H1 (cell line): ENCODE data around the gene PTPRE. TPM values are rescaled to one million over a fixed set of nuclear protein-coding genes. Genes with fewer than 3 reads are reported as not detected.

Experiments used
- CTCF ChIA-PET: fragments of 300-600 bp; sonication (Branson Sonifier 250); formaldehyde crosslinking; loops from one replicate; lab custom pipeline; 2021; ENCODE audit not compliant: partially characterized antibody; lab: Charles Lee
- POLR2A ChIA-PET: fragments of 300-600 bp; sonication (Branson Sonifier 250); formaldehyde crosslinking; loops from one replicate; lab custom pipeline; 2021; ENCODE audit warnings: inconsistent platforms; ENCODE audit not compliant: partially characterized antibody; lab: Charles Lee
- DNase-seq, 2 experiments: peaks; one replicate each; pipeline versions ENCODE4 v3.0.0 to v3.0.0-alpha.2; 2010 to 2022; ENCODE audit warnings: low spot score in 2 of 2, low read depth in 1 of 2, mixed read lengths in 1 of 2
- FAIRE-seq: peaks from 2 replicates; lab custom pipeline; 2011; peaks lifted over from hg19 to GRCh38; lab: Jason Lieb, UNC
- H2AFZ ChIP-seq: 2 replicates; pipeline ENCODE4 v1.8.1; 2012; ENCODE audit warnings: low read length, inconsistent platforms
- H2AK5ac ChIP-seq: 2 replicates; pipeline ENCODE4 v1.6.1; 2013; ENCODE audit warnings: low read depth, low read length
- H2BK120ac ChIP-seq: replicated peaks from 2 replicates; pipeline ENCODE3; 2013; ENCODE audit warnings: low read depth, low read length, inconsistent platforms
- H2BK12ac ChIP-seq: 2 replicates; pipeline ENCODE4 v1.6.1; 2013; ENCODE audit warnings: low read depth, low read length
- H2BK15ac ChIP-seq: 2 replicates; pipeline ENCODE4 v1.6.1; 2013; ENCODE audit warnings: low read length
- H2BK20ac ChIP-seq: 2 replicates; pipeline ENCODE4 v1.6.1; 2013; ENCODE audit warnings: low read length
- H2BK5ac ChIP-seq: 2 replicates; pipeline ENCODE4 v1.6.1; 2013; ENCODE audit warnings: low read depth, low read length
- H3K14ac ChIP-seq: 2 replicates; pipeline ENCODE4 v1.6.1; 2013; ENCODE audit warnings: inconsistent platforms; ENCODE audit not compliant: insufficient read length
- H3K18ac ChIP-seq: 2 replicates; pipeline ENCODE4 v1.6.1; 2013; ENCODE audit warnings: low read length; ENCODE audit errors: extremely low read depth
- H3K23ac ChIP-seq: 2 replicates; pipeline ENCODE4 v1.6.1; 2013; ENCODE audit warnings: inconsistent platforms; ENCODE audit not compliant: insufficient read length
- H3K23me2 ChIP-seq: 2 replicates; pipeline ENCODE4 v1.6.1; 2013; ENCODE audit warnings: low read depth, low read length
- H3K27ac ChIP-seq: 2 replicates; pipeline ENCODE4 v1.6.1; 2011; ENCODE audit warnings: low read depth, low read length, inconsistent platforms
- H3K27me3 ChIP-seq, 4 experiments: replicated peaks in 1 of 4; 1 replicate in 1 of 4; 2 replicates in 3 of 4; pipeline versions ENCODE4 v1.6.1 to v1.8.1; 2011 to 2013; ENCODE audit warnings: low read length in 3 of 4, mild to moderate bottlenecking in 3 of 4, inconsistent platforms in 2 of 4, mixed read lengths in 2 of 4, moderate library complexity in 1 of 4; ENCODE audit not compliant: control insufficient read depth in 3 of 4, insufficient read depth in 3 of 4; ENCODE audit errors: extremely low read depth in 1 of 4
- H3K36me3 ChIP-seq, 4 experiments: 2 replicates each; pipeline versions ENCODE4 v1.6.1 to v1.8.1; 2011 to 2013; ENCODE audit warnings: mild to moderate bottlenecking in 4 of 4, low read length in 3 of 4, moderate library complexity in 2 of 4, control low read depth in 1 of 4, inconsistent platforms in 1 of 4; ENCODE audit not compliant: insufficient read depth in 4 of 4, control insufficient read depth in 2 of 4
- H3K4ac ChIP-seq: replicated peaks from 2 replicates; pipeline ENCODE3; 2013; ENCODE audit warnings: low read length, low read depth, mixed read lengths, inconsistent platforms; ENCODE audit not compliant: insufficient read length
- H3K4me1 ChIP-seq, 4 experiments: replicated peaks in 1 of 4; 1 replicate in 1 of 4; 2 replicates in 3 of 4; pipeline versions ENCODE4 v1.6.1 to v1.8.1; 2011 to 2013; ENCODE audit warnings: low read length in 3 of 4, inconsistent platforms in 2 of 4, mixed read lengths in 1 of 4; ENCODE audit not compliant: insufficient read depth in 4 of 4, control insufficient read depth in 3 of 4
- H3K4me2 ChIP-seq, 2 experiments: 2 replicates each; pipeline versions ENCODE4 v1.6.1 to v1.8.1; 2011 to 2013; ENCODE audit warnings: low read depth in 2 of 2, low read length in 2 of 2, control low read depth in 1 of 2, inconsistent platforms in 1 of 2, mild to moderate bottlenecking in 1 of 2; ENCODE audit not compliant: insufficient read depth in 1 of 2
- H3K4me3 ChIP-seq, 4 experiments: fragments of 200-600, 300-600 bp in 1 of 4; sonication (generic), shearing (Covaris generic), sonication (Bioruptor Twin) in 1 of 4; 2 replicates each; pipeline versions ENCODE4 v1.5.1 to v1.8.1; 2011 to 2016; ENCODE audit warnings: low read length in 4 of 4, low read depth in 3 of 4, control low read depth in 2 of 4, inconsistent platforms in 2 of 4, mild to moderate bottlenecking in 2 of 4, mixed read lengths in 1 of 4, moderate library complexity in 1 of 4; ENCODE audit not compliant: insufficient read depth in 2 of 4; ENCODE audit errors: extremely low read depth in 1 of 4
- H3K56ac ChIP-seq: replicated peaks from 2 replicates; pipeline ENCODE3; 2013; ENCODE audit warnings: low read depth, mild to moderate bottlenecking, mixed read lengths, low read length, inconsistent platforms; ENCODE audit not compliant: insufficient read length
- H3K79me1 ChIP-seq: 2 replicates; pipeline ENCODE4 v1.6.1; 2013; ENCODE audit warnings: low read depth, low read length, control low read depth
- H3K79me2 ChIP-seq, 2 experiments: 2 replicates each; pipeline versions ENCODE4 v1.6.1 to v1.8.1; 2012 to 2013; ENCODE audit warnings: low read length in 2 of 2, mild to moderate bottlenecking in 2 of 2, inconsistent platforms in 1 of 2; ENCODE audit not compliant: insufficient read depth in 2 of 2, control insufficient read depth in 1 of 2
- H3K9ac ChIP-seq, 4 experiments: replicated peaks in 1 of 4; 1 replicate in 1 of 4; 2 replicates in 3 of 4; pipeline versions ENCODE4 v1.6.1 to v1.8.1; 2011 to 2013; ENCODE audit warnings: low read depth in 3 of 4, low read length in 3 of 4, control low read depth in 2 of 4, mild to moderate bottlenecking in 2 of 4, moderate library complexity in 2 of 4, inconsistent platforms in 1 of 4; ENCODE audit errors: extremely low read depth in 1 of 4
- H3K9me3 ChIP-seq, 2 experiments: 2 replicates each; pipeline versions ENCODE4 v1.6.1 to v1.8.1; 2012 to 2013; ENCODE audit warnings: mild to moderate bottlenecking in 2 of 2, moderate library complexity in 2 of 2, control low read depth in 1 of 2, inconsistent platforms in 1 of 2, low read depth in 1 of 2, low read length in 1 of 2, mixed read lengths in 1 of 2; ENCODE audit not compliant: insufficient read depth in 2 of 2
- H4K20me1 ChIP-seq, 2 experiments: replicated peaks in 1 of 2; 2 replicates each; pipeline versions ENCODE3 to v1.8.1; 2011 to 2013; ENCODE audit warnings: inconsistent platforms in 2 of 2, low read length in 2 of 2, mild to moderate bottlenecking in 1 of 2; ENCODE audit not compliant: insufficient read depth in 2 of 2, control insufficient read depth in 1 of 2
- H4K5ac ChIP-seq: 2 replicates; pipeline ENCODE4 v1.6.1; 2013; ENCODE audit warnings: low read length, low read depth, mixed read lengths, inconsistent platforms; ENCODE audit not compliant: insufficient read length
- H4K8ac ChIP-seq: 2 replicates; pipeline ENCODE4 v1.8.0; 2013; ENCODE audit warnings: mild to moderate bottlenecking, moderate library complexity, low read length, inconsistent platforms; ENCODE audit not compliant: insufficient read depth; ENCODE audit errors: extremely low read depth
- H4K91ac ChIP-seq: replicated peaks from 2 replicates; pipeline ENCODE3; 2013; ENCODE audit warnings: low read length, mixed read lengths, inconsistent platforms; ENCODE audit not compliant: insufficient read length
- BCL11A ChIP-seq, 2 experiments: IDR thresholded peaks; one replicate each; pipeline ENCODE4 v1.6.1; 2011; ENCODE audit warnings: low read depth in 2 of 2, low read length in 2 of 2, mild to moderate bottlenecking in 2 of 2
- CEBPB ChIP-seq: IDR thresholded peaks from 2 replicates; pipeline ENCODE4 v1.6.1; 2012; ENCODE audit warnings: low read depth, low read length
- CHD1 ChIP-seq: IDR thresholded peaks from 2 replicates; pipeline ENCODE4 v1.6.1; 2012; ENCODE audit warnings: low read depth, low read length, improper control_type of control experiment
- CHD2 ChIP-seq: IDR thresholded peaks from 2 replicates; pipeline ENCODE4 v1.6.1; 2012; ENCODE audit warnings: low read length, improper control_type of control experiment
- FOSL1 ChIP-seq: IDR thresholded peaks from 2 replicates; pipeline ENCODE4 v1.6.1; 2011; ENCODE audit warnings: mild to moderate bottlenecking, low read depth, low read length, moderate library complexity; ENCODE audit not compliant: insufficient read depth
- GABPA ChIP-seq: IDR thresholded peaks from 2 replicates; pipeline ENCODE4 v1.6.1; 2011; ENCODE audit warnings: mild to moderate bottlenecking, low read length, moderate library complexity, borderline replicate concordance; ENCODE audit not compliant: insufficient read depth
- GTF2F1 ChIP-seq: IDR thresholded peaks from 2 replicates; pipeline ENCODE4 v1.6.1; 2012; ENCODE audit warnings: low read depth, low read length, improper control_type of control experiment, borderline replicate concordance
- NANOG ChIP-seq: IDR thresholded peaks from 2 replicates; pipeline ENCODE4 v1.6.1; 2011; ENCODE audit warnings: low read length, low read depth, mild to moderate bottlenecking, inconsistent platforms; ENCODE audit not compliant: insufficient read depth, poor library complexity, severe bottlenecking
- TAF1 ChIP-seq: IDR thresholded peaks from 2 replicates; pipeline ENCODE4 v1.6.1; 2011; ENCODE audit warnings: mild to moderate bottlenecking, low read depth, low read length
- TCF12 ChIP-seq: IDR thresholded peaks from 2 replicates; pipeline ENCODE4 v1.6.1; 2011; ENCODE audit warnings: low read depth, mild to moderate bottlenecking, low read length
- TEAD4 ChIP-seq: IDR thresholded peaks from 2 replicates; pipeline ENCODE4 v1.6.1; 2012; ENCODE audit warnings: low read depth, low read length, inconsistent platforms, mixed read lengths
- WGBS, 2 experiments: shearing (Covaris generic) in 1 of 2; methylation state at CpG; one replicate each; pipeline versions ENCODE4 v1.1.6 to v1.1.7; 2013 to 2015; ENCODE audit warnings: low lambda C conversion rate in 2 of 2, mixed read lengths in 2 of 2, inconsistent platforms in 1 of 2, low coverage in 1 of 2, missing lambda C conversion rate in 1 of 2; ENCODE audit not compliant: insufficient replicate concordance in 2 of 2, insufficient coverage in 1 of 2, insufficient read length in 1 of 2; ENCODE audit errors: extremely low coverage in 1 of 2, missing lambda C conversion rate in 1 of 2; 5-methylcytosine and 5-hydroxymethylcytosine counted together
- polyA plus RNA-seq, 7 experiments: library from polyadenylated mRNA; depleted of rRNA in 3 of 7; stranded (reverse) in 5 of 7; unstranded in 2 of 7; fragments of >200 nt in 5 of 7; fragments of 200-250 nt in 2 of 7; gene quantifications; 1 replicate in 5 of 7; 2 replicates in 1 of 7; 4 replicates in 1 of 7; pipeline versions ENCODE4 v1.2.1 to v1.2.3, GENCODE V29; 2011 to 2013; ENCODE audit warnings: missing spikeins in 2 of 7, mixed read lengths in 2 of 7
- total RNA-seq: library from RNA; stranded (reverse); fragmentation: NEBNext Ultra II Directional; extraction: Animal tissue kit (Norgen Biotek cat#: 25700); gene quantifications from 2 replicates; pipeline ENCODE4 v1.2.1, GENCODE V29; 2021

The PTPRE gene
- total and polyA plus RNA-seq, 2 of the 8 experiments (the other 6 are each of a cell fraction or from before 2014, with no cell fraction given): 0.33 to 0.54 TPM

DNA sequence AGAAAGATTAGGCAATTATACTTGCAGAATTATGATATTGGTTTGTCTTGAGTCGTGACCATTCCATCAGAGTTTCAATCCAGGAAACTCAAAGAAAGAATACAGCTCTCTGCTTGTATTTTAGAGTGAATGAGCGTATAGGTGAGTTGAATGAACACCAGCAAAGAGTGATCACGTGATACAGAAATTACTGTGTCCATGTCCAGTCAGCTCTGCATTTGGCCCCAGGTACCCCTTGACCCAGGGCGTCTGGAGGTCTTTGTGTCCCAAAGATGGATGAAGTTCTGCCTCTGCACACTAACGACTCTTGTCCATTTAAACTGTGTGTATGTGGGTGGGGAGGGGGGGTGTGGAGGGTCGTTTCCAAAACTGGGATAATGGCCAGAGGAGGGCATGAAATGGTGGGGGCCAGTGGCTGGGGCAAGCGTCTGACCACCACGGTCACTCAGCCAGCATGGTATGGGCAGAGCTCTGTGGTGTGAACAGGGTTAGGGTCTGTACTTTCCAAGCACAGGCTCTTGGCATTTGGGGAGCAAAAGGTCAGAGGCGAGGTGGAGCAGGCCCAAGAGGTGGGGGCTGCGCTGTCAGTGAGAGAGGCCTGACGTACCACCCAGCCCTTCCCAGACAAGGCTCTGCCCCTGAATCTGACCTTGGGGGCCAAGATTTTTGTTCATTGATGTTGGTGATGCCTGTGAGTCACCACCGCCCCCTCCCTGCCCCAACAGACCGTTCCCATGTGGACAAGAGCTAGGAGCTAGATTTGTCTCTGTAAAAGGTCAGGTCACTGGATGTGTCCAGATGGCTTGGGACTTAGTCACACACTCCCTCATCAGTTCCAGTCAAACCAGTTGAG lies 1.4 kb downstream of the PTPRE start:
- Histone ChIP-seq H4K8ac (no peak overlapping the region), H3K79me1 (no peaks in the 10 kb centered on the region), H3K23me2 (peaks cover 3% of the 10 kb centered on the region; the same call in 1 of the 2 replicates), H2BK120ac (no peak overlapping the region), H2BK15ac (no peak overlapping the region), H3K4me3 (peak overlapping the region in 1 of 4 experiments; percentile 87; a peak in 1 of 8 replicates), H3K18ac (no peak overlapping the region), H3K27ac (no peak overlapping the region), H3K79me2 (no peaks in the 10 kb centered on the region), H3K9ac (no peak overlapping the region), H2BK20ac (no peak overlapping the region), H3K4me2 (peak overlapping the region in 1 of 2 experiments; percentile 76; a peak in 2 of 4 replicates), H3K14ac (no peak overlapping the region), H3K36me3 (no peaks in the 10 kb centered on the region), H3K9me3 (no peaks in the 10 kb centered on the region), H2BK12ac (no peak overlapping the region), H4K20me1 (peaks cover 0 to 2% of the 10 kb centered on the region in 2 experiments), H2BK5ac (no peak overlapping the region), H2AFZ (no peak overlapping the region), H3K4ac (no peak overlapping the region), H3K4me1 (peaks cover 0 to 3% (median 1%) of the 10 kb centered on the region in 4 experiments; a peak in 5 of 7 replicates), H4K91ac (no peak overlapping the region), H3K27me3 (peaks cover 3 to 23% (median 15%) of the 10 kb centered on the region in 4 experiments)
- ChIA-PET POLR2A (no interaction called here), CTCF (interaction anchor here (0.7 to 5.3 kb wide), 9 partner anchors 9 to 102 kb away, joined by 3 to 83 read pairs (median 6); no protein-coding TSS in a partner anchor)
- DNase-seq (no peak), FAIRE-seq (no peak)
- WGBS, 2 experiments: 89% methylated on average over 13 of the region's 13 CpGs; no CpG with 5 or more reads in 1 of the 2 experiments
- TF ChIP-seq CHD1 (no peak), TCF12 (no peak), CHD2 (no peak), NANOG (no peak), BCL11A (IDR thresholded peaks at IDR 0.05; ENCODE audit: low read depth in 2 of 2, low read length in 2 of 2) (no peak), GABPA (no peak), TEAD4 (no peak), CEBPB (no peak), TAF1 (no peak), FOSL1 (no peak), GTF2F1 (no peak)
- TF ChIP-seq, all 59 proteins: peak for 0
- no peak overlapping the region for H2AK5ac ChIP-seq
- H3K56ac ChIP-seq: no peak overlapping the region
- H3K23ac ChIP-seq: no peak overlapping the region
- H4K5ac ChIP-seq: no peak overlapping the region
